ENCODE results near the gene SZT2. TPM values are rescaled to one million over a fixed set of nuclear protein-coding genes. Genes with fewer than 3 reads are reported as not detected.

The SZT2 gene
- total RNA-seq, 1 donor, result 35.4 TPM

- no peak for TF ChIP-seq CTCF (IDR thresholded peaks at IDR 0.05; ENCODE audit: insufficient read depth, low read length)
- no peak overlapping the region for H3K4me3 ChIP-seq (ENCODE audit: low read depth, low read length)
- peak; percentile 43 for DNase-seq (ENCODE audit: low read depth)
Observed at GRCh38 chr1:43354471-43354870, 35.2 kb upstream of the SZT2 start.

GRCh38 chr1:43354936-43355335, 34.8 kb upstream of the SZT2 start:
- no peak for TF ChIP-seq CTCF (IDR thresholded peaks at IDR 0.05; ENCODE audit: insufficient read depth, low read length)
- DNase-seq (ENCODE audit: low read depth), result peak; percentile 70

GRCh38 chr1:43357251-43357650, 32.4 kb upstream of the SZT2 start:
- no peak for DNase-seq (ENCODE audit: low read depth)
- no peak overlapping the region for H3K4me3 ChIP-seq (ENCODE audit: low read depth, low read length)
- no peak for TF ChIP-seq CTCF (IDR thresholded peaks at IDR 0.05; ENCODE audit: insufficient read depth, low read length)

More at GRCh38 chr1:43354936-43355335, 34.8 kb upstream of the SZT2 start:
- H3K4me3 ChIP-seq (ENCODE audit: low read depth, low read length), result no peak overlapping the region

GRCh38 chr1:43358121-43358745, 31.5 kb upstream of the SZT2 start:
- TF ChIP-seq CTCF (IDR thresholded peaks at IDR 0.05; ENCODE audit: insufficient read depth, low read length), result peak; percentile 30
- DNase-seq (ENCODE audit: low read depth), result no peak
- peak overlapping the region; percentile 75 for H3K4me3 ChIP-seq (ENCODE audit: low read depth, low read length)

- peak within 1 kb of the TSS; percentile 75 for H3K4me3 ChIP-seq (ENCODE audit: low read depth, low read length)
- DNase-seq (ENCODE audit: low read depth), result peak; percentile 95
- no peak for TF ChIP-seq CTCF (IDR thresholded peaks at IDR 0.05; ENCODE audit: insufficient read depth, low read length)
Observed at GRCh38 chr1:43358746-43359693, 30.7 kb upstream of the SZT2 start, which contains the start of gene CDC20. CDC20 (plus strand) TSS chr1:43358981; CDS start chr1:43359216, 235 bp downstream.

- DNase-seq (ENCODE audit: low read depth), result no peak
- TF ChIP-seq CTCF (IDR thresholded peaks at IDR 0.05; ENCODE audit: insufficient read depth, low read length), result no peak
- peak overlapping the region; percentile 71 for H3K4me3 ChIP-seq (ENCODE audit: low read depth, low read length)
Observed at GRCh38 chr1:43359696-43360095, 30.0 kb upstream of the SZT2 start.

Data from fibroblast of the aortic adventitia (primary cell).